Panc1 (cell line): Measurements from ENCODE around the gene IGFBP1. TPM values are rescaled to one million over a fixed set of nuclear protein-coding genes. Genes with fewer than 3 reads are reported as not detected.
A peak's percentile ranks its signal among the peaks of the same experiment; 100 is the strongest.

Source experiments
- ATAC-seq: fragments of 200-7000 bp; cut with Tn5 transposase; 2 replicates; pipeline ENCODE4 v1.9.1; 2020; ENCODE audit warnings: mild to moderate bottlenecking, moderate library complexity
- BruUV-seq: library from RNA; stranded (reverse); fragments of 400-500 nt; replicated peaks from 2 replicates; lab custom pipeline; 2021; lab: Mats Ljungman, UMichigan
- CTCF ChIA-PET: fragments of 300-600 bp; sonication (Branson Sonifier 250); formaldehyde crosslinking; loops from one replicate; lab custom pipeline; 2022; ENCODE audit warnings: antibody characterized with exemption; lab: Charles Lee
- POLR2A ChIA-PET: fragments of 300-600 bp; sonication (Branson Sonifier 250); formaldehyde crosslinking; loops from one replicate; lab custom pipeline; 2022; ENCODE audit warnings: antibody characterized with exemption; lab: Charles Lee
- DNase-seq: peaks from one replicate; pipeline ENCODE4 v3.0.0-alpha.2; 2010; ENCODE audit warnings: low read depth, low spot score
- H3K27ac ChIP-seq: 2 replicates; pipeline ENCODE4 v1.5.1; 2011; ENCODE audit warnings: mild to moderate bottlenecking, low read length, inconsistent platforms
- H3K27me3 ChIP-seq: fragments of 200-500 bp; sonication (Bioruptor generic); 2 replicates; pipeline ENCODE4 v1.6.0; 2014; ENCODE audit warnings: low read length, inconsistent platforms; ENCODE audit not compliant: control insufficient read depth, insufficient read depth
- H3K36me3 ChIP-seq: fragments of 200-500 bp; sonication (Bioruptor generic); 2 replicates; pipeline ENCODE4 v1.5.1; 2014; ENCODE audit warnings: inconsistent platforms, mild to moderate bottlenecking, low read length, moderate library complexity; ENCODE audit not compliant: control insufficient read depth, insufficient read depth
- H3K4me1 ChIP-seq: 2 replicates; pipeline ENCODE4 v1.5.1; 2011; ENCODE audit warnings: inconsistent platforms, mild to moderate bottlenecking, low read length, moderate library complexity; ENCODE audit not compliant: control insufficient read depth, insufficient read depth
- H3K4me3 ChIP-seq, 2 experiments: 2 replicates each; pipeline ENCODE4 v1.5.1; 2011 to 2012; ENCODE audit warnings: low read depth in 2 of 2, low read length in 2 of 2, mild to moderate bottlenecking in 2 of 2, inconsistent platforms in 1 of 2, moderate library complexity in 1 of 2
- H3K9me3 ChIP-seq: fragments of 200-500 bp; sonication (Bioruptor generic); 2 replicates; pipeline ENCODE4 v1.5.1; 2014; ENCODE audit warnings: low read depth, mild to moderate bottlenecking, inconsistent platforms, low read length, moderate library complexity; ENCODE audit not compliant: control insufficient read depth, insufficient read depth
- POLR2AphosphoS5 ChIP-seq: IDR thresholded peaks from 2 replicates; pipeline ENCODE4 v1.6.1; 2012; ENCODE audit warnings: mild to moderate bottlenecking, low read depth, low read length, moderate library complexity
- SIN3A ChIP-seq: IDR thresholded peaks from 2 replicates; pipeline ENCODE4 v1.6.1; 2012; ENCODE audit warnings: low read depth, mild to moderate bottlenecking, low read length, moderate library complexity, borderline replicate concordance; ENCODE audit not compliant: insufficient read depth
- TCF7L2 ChIP-seq: IDR thresholded peaks from 2 replicates; pipeline ENCODE4 v1.6.1; 2011; ENCODE audit warnings: mild to moderate bottlenecking, low read depth, low read length, inconsistent platforms
- in situ Hi-C: cut with HindIII; loops from 2 replicates; pipeline ENCODE4 v1.10.0; 2016; ENCODE audit warnings: low sequenced_read_pairs, low pct_unique_long_range_greater_than_20kb
- intact Hi-C: fragments of 100-400 bp; cut with micrococcal nuclease; formaldehyde crosslinking; loops from one replicate; pipeline ENCODE4 v1.10.0; 2022; ENCODE audit not compliant: unreplicated experiment
- total RNA-seq: library from RNA; stranded (reverse); gene quantifications from one replicate; pipeline ENCODE4 v1.2.1, GENCODE V29; 2021; ENCODE audit not compliant: unreplicated experiment
- TF ChIP-seq, protein P1 (sequence below), 2 experiments: IDR thresholded peaks; 2 replicates each; pipeline ENCODE4 v1.6.1; 2011 to 2012; ENCODE audit warnings: low read depth in 2 of 2, control low read depth in 1 of 2, low read length in 1 of 2, mild to moderate bottlenecking in 1 of 2, moderate library complexity in 1 of 2; ENCODE audit not compliant: insufficient read depth in 1 of 2
- TF ChIP-seq, protein P2 (sequence below): fragments of 450-650 bp; IDR thresholded peaks from 2 replicates; pipeline ENCODE4 v1.5.1; 2017; ENCODE audit warnings: mild to moderate bottlenecking

The IGFBP1 gene
- total RNA-seq, 1 experiment from 2014 or later, result 0.33 TPM

DNA sequence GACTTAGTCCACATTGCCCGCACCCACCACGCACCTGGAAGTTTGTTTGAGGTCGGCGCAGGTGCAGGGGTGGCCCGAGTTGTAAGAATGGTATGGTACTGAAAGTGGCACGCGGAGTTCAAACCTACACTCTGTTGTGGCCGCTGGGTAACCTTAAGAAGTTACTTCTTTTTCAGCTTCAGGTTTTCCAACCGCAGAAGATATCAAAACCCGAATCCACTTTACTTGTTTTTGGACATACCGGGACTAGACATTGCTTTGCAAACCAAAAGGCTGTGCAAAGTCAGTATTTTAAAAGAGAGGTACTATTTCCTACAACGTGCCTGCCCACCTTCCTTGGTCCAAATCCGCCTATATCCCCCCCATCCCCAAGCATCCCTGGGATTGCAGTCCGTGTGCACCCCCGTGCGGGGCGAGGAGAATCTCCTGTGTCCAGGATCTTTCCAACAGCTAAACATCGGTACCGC lies 31.7 kb downstream of the IGFBP1 start:
- intact Hi-C loops, result loop anchor here (2.0 to 10.0 kb wide), 4 partner anchors 212 to 1261 kb away; no protein-coding TSS in a partner anchor
- H3K36me3 ChIP-seq, result no peaks in the 10 kb centered on the region
- peaks cover 17% of the 10 kb centered on the region for H3K27me3 ChIP-seq
- ChIA-PET CTCF (no interaction called here), POLR2A (no interaction called here)
- H3K27ac ChIP-seq, result no peak overlapping the region
- in situ Hi-C loops, result no loop called here
- peaks cover 14% of the 10 kb centered on the region; the same call in 1 of the 2 replicates for H3K4me1 ChIP-seq
- no peak for DNase-seq
- TF ChIP-seq SIN3A (no peak), TCF7L2 (no peak), POLR2AphosphoS5 (no peak)
- TF ChIP-seq, protein P1, sequence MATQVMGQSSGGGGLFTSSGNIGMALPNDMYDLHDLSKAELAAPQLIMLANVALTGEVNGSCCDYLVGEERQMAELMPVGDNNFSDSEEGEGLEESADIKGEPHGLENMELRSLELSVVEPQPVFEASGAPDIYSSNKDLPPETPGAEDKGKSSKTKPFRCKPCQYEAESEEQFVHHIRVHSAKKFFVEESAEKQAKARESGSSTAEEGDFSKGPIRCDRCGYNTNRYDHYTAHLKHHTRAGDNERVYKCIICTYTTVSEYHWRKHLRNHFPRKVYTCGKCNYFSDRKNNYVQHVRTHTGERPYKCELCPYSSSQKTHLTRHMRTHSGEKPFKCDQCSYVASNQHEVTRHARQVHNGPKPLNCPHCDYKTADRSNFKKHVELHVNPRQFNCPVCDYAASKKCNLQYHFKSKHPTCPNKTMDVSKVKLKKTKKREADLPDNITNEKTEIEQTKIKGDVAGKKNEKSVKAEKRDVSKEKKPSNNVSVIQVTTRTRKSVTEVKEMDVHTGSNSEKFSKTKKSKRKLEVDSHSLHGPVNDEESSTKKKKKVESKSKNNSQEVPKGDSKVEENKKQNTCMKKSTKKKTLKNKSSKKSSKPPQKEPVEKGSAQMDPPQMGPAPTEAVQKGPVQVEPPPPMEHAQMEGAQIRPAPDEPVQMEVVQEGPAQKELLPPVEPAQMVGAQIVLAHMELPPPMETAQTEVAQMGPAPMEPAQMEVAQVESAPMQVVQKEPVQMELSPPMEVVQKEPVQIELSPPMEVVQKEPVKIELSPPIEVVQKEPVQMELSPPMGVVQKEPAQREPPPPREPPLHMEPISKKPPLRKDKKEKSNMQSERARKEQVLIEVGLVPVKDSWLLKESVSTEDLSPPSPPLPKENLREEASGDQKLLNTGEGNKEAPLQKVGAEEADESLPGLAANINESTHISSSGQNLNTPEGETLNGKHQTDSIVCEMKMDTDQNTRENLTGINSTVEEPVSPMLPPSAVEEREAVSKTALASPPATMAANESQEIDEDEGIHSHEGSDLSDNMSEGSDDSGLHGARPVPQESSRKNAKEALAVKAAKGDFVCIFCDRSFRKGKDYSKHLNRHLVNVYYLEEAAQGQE (IDR thresholded peaks at IDR 0.05; ENCODE audit: insufficient read depth in 1 of 2, low read depth in 2 of 2, low read length in 1 of 2), result no peak
- TF ChIP-seq, protein P2, sequence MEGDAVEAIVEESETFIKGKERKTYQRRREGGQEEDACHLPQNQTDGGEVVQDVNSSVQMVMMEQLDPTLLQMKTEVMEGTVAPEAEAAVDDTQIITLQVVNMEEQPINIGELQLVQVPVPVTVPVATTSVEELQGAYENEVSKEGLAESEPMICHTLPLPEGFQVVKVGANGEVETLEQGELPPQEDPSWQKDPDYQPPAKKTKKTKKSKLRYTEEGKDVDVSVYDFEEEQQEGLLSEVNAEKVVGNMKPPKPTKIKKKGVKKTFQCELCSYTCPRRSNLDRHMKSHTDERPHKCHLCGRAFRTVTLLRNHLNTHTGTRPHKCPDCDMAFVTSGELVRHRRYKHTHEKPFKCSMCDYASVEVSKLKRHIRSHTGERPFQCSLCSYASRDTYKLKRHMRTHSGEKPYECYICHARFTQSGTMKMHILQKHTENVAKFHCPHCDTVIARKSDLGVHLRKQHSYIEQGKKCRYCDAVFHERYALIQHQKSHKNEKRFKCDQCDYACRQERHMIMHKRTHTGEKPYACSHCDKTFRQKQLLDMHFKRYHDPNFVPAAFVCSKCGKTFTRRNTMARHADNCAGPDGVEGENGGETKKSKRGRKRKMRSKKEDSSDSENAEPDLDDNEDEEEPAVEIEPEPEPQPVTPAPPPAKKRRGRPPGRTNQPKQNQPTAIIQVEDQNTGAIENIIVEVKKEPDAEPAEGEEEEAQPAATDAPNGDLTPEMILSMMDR, result no peak
- H3K9me3 ChIP-seq, result no peaks in the 10 kb centered on the region
- no peak for ATAC-seq
- no TSS peak for BruUV-seq
- H3K4me3 ChIP-seq, result peak overlapping the region; percentile 36 to 38; a peak in 3 of 4 replicates

DNA sequence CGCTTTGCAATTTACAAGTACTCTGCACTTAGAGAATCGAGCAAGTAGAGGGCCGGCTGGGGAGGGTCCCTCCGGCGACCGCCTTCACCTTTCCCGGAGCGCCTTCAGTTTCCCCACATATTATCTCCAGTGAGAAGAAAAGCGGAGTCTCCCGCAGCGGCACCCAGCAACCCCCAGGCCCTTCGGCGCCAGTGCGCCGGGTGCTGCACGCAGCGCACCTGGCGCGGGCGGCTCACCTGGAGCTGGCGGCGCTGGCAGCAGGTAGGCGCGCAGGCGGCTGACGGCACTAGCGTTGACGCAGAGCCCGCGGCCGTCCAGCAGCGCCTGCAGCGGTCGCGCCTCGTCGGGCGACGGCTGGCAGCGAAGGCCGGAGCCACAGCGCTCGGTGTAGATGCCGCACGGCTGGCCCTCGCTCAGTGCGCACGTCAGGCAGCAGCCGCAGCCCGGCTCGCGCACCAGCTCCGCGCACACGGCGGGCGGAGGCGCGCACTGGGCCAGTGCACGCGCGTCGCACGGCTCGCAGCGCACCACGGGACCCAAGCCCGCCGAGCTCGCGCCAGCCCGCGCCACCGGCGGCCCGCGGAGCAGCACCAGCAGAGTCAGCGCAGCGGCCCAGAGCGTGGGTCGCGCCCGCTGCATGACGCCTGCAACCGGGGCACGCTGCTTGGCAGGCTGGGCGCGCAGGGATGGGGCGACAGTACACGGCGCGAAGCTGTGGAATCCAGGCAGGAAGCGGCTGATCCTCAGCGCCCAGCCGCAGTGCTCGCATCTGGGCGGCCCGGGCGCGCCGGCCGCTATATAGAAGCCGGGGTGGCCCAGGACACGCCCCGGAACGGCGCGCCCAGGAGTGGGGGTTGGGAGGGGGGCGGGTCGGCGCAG lies 32.5 kb downstream of the IGFBP1 start, which contains the start of gene IGFBP3:
Gene IGFBP3, minus strand, starts transcription at position 771 of the 879 bp plus-strand sequence. Its CDS starts 132 bp downstream, at position 639.
- ATAC-seq (peak; percentile 56), DNase-seq (no peak)
- Histone ChIP-seq H3K36me3 (no peaks in the 10 kb centered on the region), H3K4me3 (peak within 1 kb of the TSS; percentile 38 to 46), H3K27me3 (peaks cover 15% of the 10 kb centered on the region), H3K9me3 (no peaks in the 10 kb centered on the region), H3K4me1 (peaks cover 14% of the 10 kb centered on the region; the same call in 1 of the 2 replicates), H3K27ac (no peak within 1 kb of the TSS)
- TF ChIP-seq, protein P1 (IDR thresholded peaks at IDR 0.05; ENCODE audit: insufficient read depth in 1 of 2, low read depth in 2 of 2, low read length in 1 of 2), result no peak
- TF ChIP-seq SIN3A, result no peak
- TF ChIP-seq, protein P2, result no peak
- no peak for TF ChIP-seq POLR2AphosphoS5
- TF ChIP-seq TCF7L2, result no peak
- no TSS peak for BruUV-seq
- CTCF ChIA-PET, result no interaction called here
- POLR2A ChIA-PET, result no interaction called here
- intact Hi-C loops, result loop anchor here (5.0 to 10.0 kb wide), 3 partner anchors 212 to 1162 kb away; no protein-coding TSS in a partner anchor
- in situ Hi-C loops, result no loop called here
